ENCODE results near the gene TMPRSS12. TPM values are rescaled to one million over a fixed set of nuclear protein-coding genes. Genes with fewer than 3 reads are reported as not detected.
A peak's percentile ranks its signal among the peaks of the same experiment; 100 is the strongest.
"Not testable (repeated sequence)": the region's sequence is repeated elsewhere in the genome, so short reads cannot be mapped to it uniquely, and the experiment has no call there.

The TMPRSS12 gene
- total and polyA plus RNA-seq, 12 donors, result not detected

- Histone ChIP-seq H3K27me3 (peaks cover 0 to 16% (median 6%) of the 10 kb centered on the region in 7 donors), H3K36me3 (no peaks in the 10 kb centered on the region), H3K9me3 (peaks cover 0 to 11% (median 7%) of the 10 kb centered on the region in 11 donors), H3K4me1 (peaks cover 0 to 9% (median 0%) of the 10 kb centered on the region in 9 donors), H3K27ac (no peak overlapping the region), H3K4me3 (no peak overlapping the region)
- TF ChIP-seq CTCF (IDR thresholded peaks at IDR 0.05), result no peak
- ATAC-seq (no peak), DNase-seq (no peak)
- intact Hi-C loops (cut with DNase I), result loop anchor here in 1 of 10 donors (10.0 kb wide), 1 partner anchor 123 kb away; no protein-coding TSS in a partner anchor
- WGBS, 2 donors, result 50 to 55% methylated on average over 7 of the region's 7 CpGs
Measured at GRCh38 chr12:50841716-50842531, 802 bp upstream of the TMPRSS12 start.

GRCh38 chr12:50845021-50845647 is 2.4 kb downstream of the TMPRSS12 start:
- Histone ChIP-seq H3K36me3 (no peaks in the 10 kb centered on the region), H3K27ac (no peak overlapping the region), H3K4me3 (no peak overlapping the region), H3K27me3 (peaks cover 0 to 16% (median 6%) of the 10 kb centered on the region in 7 donors), H3K4me1 (peaks cover 0 to 9% (median 5%) of the 10 kb centered on the region in 9 donors), H3K9me3 (peaks cover 0 to 11% (median 7%) of the 10 kb centered on the region in 11 donors)
- TF ChIP-seq CTCF (IDR thresholded peaks at IDR 0.05), result no peak
- DNase-seq (no peak), ATAC-seq (no peak)
- intact Hi-C loops (cut with DNase I), result loop anchor here in 1 of 10 donors (10.0 kb wide), 1 partner anchor 120 kb away; no protein-coding TSS in a partner anchor

- DNase-seq (no peak), ATAC-seq (peak in 1 of 8 donors; percentile 50)
- Histone ChIP-seq H3K9me3 (peaks cover 0 to 10% (median 0%) of the 10 kb centered on the region in 11 donors), H3K36me3 (no peaks in the 10 kb centered on the region), H3K4me3 (no peak overlapping the region), H3K4me1 (peaks cover 0 to 6% (median 0%) of the 10 kb centered on the region in 9 donors), H3K27me3 (peaks cover 0 to 3% (median 0%) of the 10 kb centered on the region in 7 donors), H3K27ac (no peak overlapping the region)
- TF ChIP-seq CTCF (IDR thresholded peaks at IDR 0.05), result no peak
- intact Hi-C loops (cut with DNase I), result loop anchor here in 1 of 10 donors (10.0 kb wide), 1 partner anchor 116 kb away; no protein-coding TSS in a partner anchor
- WGBS, 2 donors, result 45 to 51% methylated on average over 2 of the region's 2 CpGs
Measured at GRCh38 chr12:50848963-50849362, 6.2 kb downstream of the TMPRSS12 start.

GRCh38 chr12:50855218-50855617 is 12.5 kb downstream of the TMPRSS12 start:
- not testable (repeated sequence) for DNase-seq, H3K36me3 ChIP-seq, H3K4me3 ChIP-seq, H3K27me3 ChIP-seq, ATAC-seq, H3K27ac ChIP-seq, H3K4me1 ChIP-seq
- H3K9me3 ChIP-seq, result peaks cover 0 to 22% (median 0%) of the 10 kb centered on the region in 11 donors
- WGBS, 2 donors, result 94 to 95% methylated on average over 1 of the region's 1 CpG
- intact Hi-C loops (cut with DNase I), result loop anchor here in 1 of 10 donors (10.0 kb wide), 1 partner anchor 50 kb away; no protein-coding TSS in a partner anchor

- not testable (repeated sequence) for H3K4me3 ChIP-seq, H3K4me1 ChIP-seq, H3K36me3 ChIP-seq, DNase-seq, H3K27me3 ChIP-seq, H3K27ac ChIP-seq, ATAC-seq
- WGBS, 2 donors, result 88 to 90% methylated on average over 2 of the region's 2 CpGs
- intact Hi-C loops (cut with DNase I), result loop anchor here in 1 of 10 donors (10.0 kb wide), 1 partner anchor 49 kb away; no protein-coding TSS in a partner anchor
- H3K9me3 ChIP-seq, result peaks cover 0 to 22% (median 0%) of the 10 kb centered on the region in 11 donors
Measured at GRCh38 chr12:50855679-50856078, 13.0 kb downstream of the TMPRSS12 start.

Data from heart right ventricle (tissue), 16 donors.